Astrocyte of the cerebellum (primary cell): Measurements from ENCODE around the gene AJM1.
A peak's percentile ranks its signal among the peaks of the same experiment; 100 is the strongest.

Source experiments
- DNase-seq: peaks from one replicate; pipeline ENCODE4 v3.0.0-alpha.2; 2011; ENCODE audit warnings: low read depth
- H3K4me3 ChIP-seq: 2 replicates; pipeline ENCODE4 v1.5.1; 2011; ENCODE audit warnings: mild to moderate bottlenecking, low read depth, low read length, moderate library complexity
- in situ Hi-C: cut with HindIII; loops from 2 replicates; pipeline ENCODE4 v1.10.0; 2017; ENCODE audit warnings: low sequenced_read_pairs
- TF ChIP-seq, protein P1 (sequence below): IDR thresholded peaks from 2 replicates; pipeline ENCODE4 v1.5.1; 2012; ENCODE audit warnings: low read length, low read depth, moderate library complexity, mild to moderate bottlenecking; ENCODE audit errors: missing control alignments

The AJM1 gene

GRCh38 chr9:136855461-136856078 lies 13.3 kb downstream of the AJM1 start:
- no peak overlapping the region for H3K4me3 ChIP-seq

DNA sequence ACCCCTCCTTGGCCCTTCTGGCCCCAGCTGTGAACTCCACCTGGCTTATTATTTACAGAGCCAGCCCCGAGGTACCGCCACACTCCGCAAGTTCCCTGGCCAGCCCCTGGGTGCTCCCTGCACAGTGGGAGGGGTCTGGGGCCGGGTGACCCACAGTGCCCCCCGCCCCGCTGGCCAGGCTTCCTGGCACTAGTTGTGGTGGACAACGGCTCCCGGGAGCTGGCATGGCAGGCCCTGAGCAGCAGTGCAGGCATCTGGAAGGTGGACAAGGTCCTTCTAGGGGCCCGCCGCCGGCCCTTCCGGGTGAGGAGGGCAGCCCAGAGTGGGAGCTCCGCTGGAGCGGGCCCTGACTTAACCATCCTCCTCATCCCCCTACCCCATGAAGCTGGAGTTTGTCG lies 13.8 kb downstream of the AJM1 start:
- DNase-seq, result no peak
- no peak overlapping the region for H3K4me3 ChIP-seq
- in situ Hi-C loops, result no loop called here
- TF ChIP-seq, protein P1, sequence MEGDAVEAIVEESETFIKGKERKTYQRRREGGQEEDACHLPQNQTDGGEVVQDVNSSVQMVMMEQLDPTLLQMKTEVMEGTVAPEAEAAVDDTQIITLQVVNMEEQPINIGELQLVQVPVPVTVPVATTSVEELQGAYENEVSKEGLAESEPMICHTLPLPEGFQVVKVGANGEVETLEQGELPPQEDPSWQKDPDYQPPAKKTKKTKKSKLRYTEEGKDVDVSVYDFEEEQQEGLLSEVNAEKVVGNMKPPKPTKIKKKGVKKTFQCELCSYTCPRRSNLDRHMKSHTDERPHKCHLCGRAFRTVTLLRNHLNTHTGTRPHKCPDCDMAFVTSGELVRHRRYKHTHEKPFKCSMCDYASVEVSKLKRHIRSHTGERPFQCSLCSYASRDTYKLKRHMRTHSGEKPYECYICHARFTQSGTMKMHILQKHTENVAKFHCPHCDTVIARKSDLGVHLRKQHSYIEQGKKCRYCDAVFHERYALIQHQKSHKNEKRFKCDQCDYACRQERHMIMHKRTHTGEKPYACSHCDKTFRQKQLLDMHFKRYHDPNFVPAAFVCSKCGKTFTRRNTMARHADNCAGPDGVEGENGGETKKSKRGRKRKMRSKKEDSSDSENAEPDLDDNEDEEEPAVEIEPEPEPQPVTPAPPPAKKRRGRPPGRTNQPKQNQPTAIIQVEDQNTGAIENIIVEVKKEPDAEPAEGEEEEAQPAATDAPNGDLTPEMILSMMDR, result no peak

More at GRCh38 chr9:136855461-136856078, 13.3 kb downstream of the AJM1 start:
- in situ Hi-C loops, result no loop called here
- TF ChIP-seq, protein P1, result no peak
- no peak for DNase-seq

- in situ Hi-C loops, result no loop called here
- TF ChIP-seq, protein P1, result peak; percentile 8
- no peak for DNase-seq
- H3K4me3 ChIP-seq, result no peak overlapping the region
Measured at GRCh38 chr9:136856541-136857141, 14.4 kb downstream of the AJM1 start.

GRCh38 chr9:136857166-136857565 lies 14.9 kb downstream of the AJM1 start:
- DNase-seq, result no peak
- in situ Hi-C loops, result no loop called here
- TF ChIP-seq, protein P1, result no peak
- H3K4me3 ChIP-seq, result no peak overlapping the region

- no peak for DNase-seq
- TF ChIP-seq, protein P1, result no peak
- H3K4me3 ChIP-seq, result no peak overlapping the region
- in situ Hi-C loops, result no loop called here
Measured at GRCh38 chr9:136857581-136858412, 15.5 kb downstream of the AJM1 start.

GRCh38 chr9:136858452-136858843 lies 16.2 kb downstream of the AJM1 start:
- no peak for DNase-seq
- H3K4me3 ChIP-seq, result no peak overlapping the region
- TF ChIP-seq, protein P1, result no peak
- in situ Hi-C loops, result no loop called here
